Activated CD4-positive, alpha-beta T cell treated with anti-CD3 and anti-CD28 coated beads for 48 hours (primary cell): ENCODE results near the gene NOX3.
"Not testable (repeated sequence)": the region's sequence is repeated elsewhere in the genome, so short reads cannot be mapped to it uniquely, and the experiment has no call there.

ENCODE experiments used
- DNase-seq: peaks from one replicate; pipeline ENCODE4 v3.0.0-alpha.2; 2020

The NOX3 gene, protein sequence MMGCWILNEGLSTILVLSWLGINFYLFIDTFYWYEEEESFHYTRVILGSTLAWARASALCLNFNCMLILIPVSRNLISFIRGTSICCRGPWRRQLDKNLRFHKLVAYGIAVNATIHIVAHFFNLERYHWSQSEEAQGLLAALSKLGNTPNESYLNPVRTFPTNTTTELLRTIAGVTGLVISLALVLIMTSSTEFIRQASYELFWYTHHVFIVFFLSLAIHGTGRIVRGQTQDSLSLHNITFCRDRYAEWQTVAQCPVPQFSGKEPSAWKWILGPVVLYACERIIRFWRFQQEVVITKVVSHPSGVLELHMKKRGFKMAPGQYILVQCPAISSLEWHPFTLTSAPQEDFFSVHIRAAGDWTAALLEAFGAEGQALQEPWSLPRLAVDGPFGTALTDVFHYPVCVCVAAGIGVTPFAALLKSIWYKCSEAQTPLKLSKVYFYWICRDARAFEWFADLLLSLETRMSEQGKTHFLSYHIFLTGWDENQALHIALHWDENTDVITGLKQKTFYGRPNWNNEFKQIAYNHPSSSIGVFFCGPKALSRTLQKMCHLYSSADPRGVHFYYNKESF

DNA sequence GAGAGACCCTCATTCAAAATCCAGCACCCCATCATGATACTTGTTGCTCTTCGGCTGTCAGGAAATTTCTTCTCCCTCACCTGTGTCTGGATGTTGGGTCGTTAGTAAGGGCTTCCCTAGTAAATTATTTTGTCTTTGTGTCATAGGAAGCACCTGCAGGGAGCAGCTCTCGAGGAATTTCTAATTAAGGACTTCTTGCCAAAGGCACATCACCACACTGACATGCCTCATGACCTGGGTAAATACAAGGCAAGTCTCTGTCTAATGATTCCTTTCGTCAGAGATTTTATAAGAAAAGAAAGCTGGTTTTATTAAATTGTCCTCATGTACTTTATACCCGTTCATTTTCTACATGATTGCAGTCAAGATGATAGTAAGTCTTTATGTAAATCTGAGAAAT, at the start of gene NOX3:
Gene NOX3 (minus strand): TSS at position 74 of the 400 bp plus-strand sequence. CDS start 39 bp downstream, at position 35.
- DNase-seq, result no peak

DNA sequence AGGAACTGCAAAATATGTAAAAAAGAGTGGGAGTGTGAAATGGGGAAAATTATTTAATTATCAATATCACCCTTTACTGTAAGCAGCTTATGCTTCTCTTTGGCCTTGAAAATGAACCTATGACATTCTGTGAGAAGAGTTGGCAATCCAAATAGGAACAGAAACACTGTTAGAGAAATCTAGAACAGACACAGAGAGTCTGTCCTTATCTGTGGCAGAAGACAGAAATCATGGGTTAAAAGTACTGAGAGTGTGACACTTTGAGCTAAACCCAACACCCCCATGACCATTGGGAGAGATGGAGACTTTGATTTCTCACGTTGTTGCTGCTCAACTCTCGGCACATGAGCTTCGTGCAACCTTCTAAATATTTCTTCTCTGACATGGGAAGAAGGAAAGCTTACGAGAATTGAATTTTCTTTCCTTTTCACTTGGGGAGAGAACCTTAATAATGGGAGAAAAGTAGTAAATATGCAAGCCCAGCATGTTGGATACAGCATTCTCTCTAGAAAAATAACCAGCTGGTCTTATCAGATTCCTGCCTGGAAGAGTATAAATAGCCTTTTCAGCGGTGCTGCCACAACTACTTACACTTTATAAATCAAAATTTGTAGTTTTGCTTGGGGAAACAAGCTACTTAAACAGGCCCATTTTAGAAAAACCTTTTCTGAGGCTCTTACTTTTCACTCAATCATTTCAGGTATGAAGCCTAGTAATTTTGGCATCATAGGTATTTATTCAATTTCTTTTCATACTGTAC, 49.4 kb upstream of the NOX3 start:
- no peak for DNase-seq

DNA sequence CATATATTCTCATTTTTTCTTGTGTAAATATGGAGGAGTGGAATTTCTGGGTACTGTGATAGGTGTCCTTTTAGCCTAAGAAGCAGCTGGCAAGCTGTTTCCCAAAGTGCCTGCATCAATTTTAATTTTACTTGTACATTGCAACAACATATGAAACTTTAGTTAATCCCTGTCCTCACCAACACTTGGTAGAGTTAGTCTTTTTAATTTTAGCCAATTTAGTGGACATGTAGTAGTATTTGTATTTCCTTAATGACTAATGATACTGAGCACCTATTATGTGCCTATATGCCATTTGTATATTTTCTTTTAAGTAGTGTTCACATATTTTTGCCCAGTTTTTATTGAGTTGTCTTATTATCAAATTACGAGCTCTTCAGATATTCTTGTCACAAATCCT, 46.8 kb upstream of the NOX3 start:
- DNase-seq, result no peak

DNA sequence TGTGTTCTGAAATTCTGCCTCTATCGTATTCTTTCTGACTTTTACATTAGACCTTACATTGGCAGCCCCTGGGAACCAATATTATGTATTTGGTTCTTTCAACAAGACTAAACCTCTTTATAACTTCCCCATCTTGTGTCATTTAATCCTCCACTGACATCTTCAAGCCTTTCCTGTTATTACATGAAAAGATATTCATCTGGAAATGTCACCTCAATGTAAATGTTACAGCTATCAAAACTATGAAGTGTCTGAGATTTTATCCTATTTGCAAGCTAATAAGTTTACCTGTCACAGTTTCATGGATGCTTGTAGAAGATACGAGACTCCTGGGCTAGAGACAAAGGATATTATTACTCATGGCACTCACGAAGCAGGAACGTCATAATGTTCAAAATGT, 43.9 kb upstream of the NOX3 start:
- no peak for DNase-seq

DNA sequence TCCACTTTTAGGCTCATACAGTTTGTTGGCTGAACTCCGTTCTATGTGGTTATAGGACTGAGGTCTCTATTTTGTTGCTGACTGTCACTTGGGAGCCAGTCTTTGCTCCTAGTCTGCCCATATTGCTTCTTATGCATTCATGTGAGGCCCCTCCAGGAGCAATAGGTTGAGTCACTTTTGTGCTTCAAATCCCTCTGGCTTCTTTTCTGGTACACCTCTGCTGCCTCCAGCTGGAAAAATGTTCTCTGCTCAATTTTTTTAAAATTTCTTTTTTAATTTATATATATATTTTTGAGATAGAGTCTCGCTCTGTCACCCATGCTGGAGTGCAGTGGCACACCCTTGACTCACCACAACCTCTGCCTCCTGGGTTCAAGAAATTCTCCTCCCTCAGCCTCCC, 42.7 kb upstream of the NOX3 start:
- DNase-seq, result no peak

DNA sequence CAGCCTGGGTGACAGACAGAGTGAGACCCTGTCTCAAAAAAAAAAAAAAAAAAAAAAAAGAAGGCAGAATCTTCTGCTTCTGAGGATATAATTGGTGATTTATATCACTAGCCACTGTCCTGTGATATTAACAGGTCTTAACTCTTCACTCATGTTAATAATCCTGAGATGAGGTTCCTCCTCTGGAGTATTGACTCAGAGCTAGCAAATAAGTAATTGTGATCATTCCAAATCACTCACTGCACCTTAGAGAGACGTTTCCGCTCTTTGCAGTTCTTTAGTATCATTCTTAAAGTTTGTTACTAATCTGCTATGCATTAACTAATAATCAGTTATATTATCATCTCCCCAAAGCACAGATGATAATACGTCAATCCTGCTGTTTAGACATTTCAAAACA, 41.6 kb upstream of the NOX3 start:
- no peak for DNase-seq

DNA sequence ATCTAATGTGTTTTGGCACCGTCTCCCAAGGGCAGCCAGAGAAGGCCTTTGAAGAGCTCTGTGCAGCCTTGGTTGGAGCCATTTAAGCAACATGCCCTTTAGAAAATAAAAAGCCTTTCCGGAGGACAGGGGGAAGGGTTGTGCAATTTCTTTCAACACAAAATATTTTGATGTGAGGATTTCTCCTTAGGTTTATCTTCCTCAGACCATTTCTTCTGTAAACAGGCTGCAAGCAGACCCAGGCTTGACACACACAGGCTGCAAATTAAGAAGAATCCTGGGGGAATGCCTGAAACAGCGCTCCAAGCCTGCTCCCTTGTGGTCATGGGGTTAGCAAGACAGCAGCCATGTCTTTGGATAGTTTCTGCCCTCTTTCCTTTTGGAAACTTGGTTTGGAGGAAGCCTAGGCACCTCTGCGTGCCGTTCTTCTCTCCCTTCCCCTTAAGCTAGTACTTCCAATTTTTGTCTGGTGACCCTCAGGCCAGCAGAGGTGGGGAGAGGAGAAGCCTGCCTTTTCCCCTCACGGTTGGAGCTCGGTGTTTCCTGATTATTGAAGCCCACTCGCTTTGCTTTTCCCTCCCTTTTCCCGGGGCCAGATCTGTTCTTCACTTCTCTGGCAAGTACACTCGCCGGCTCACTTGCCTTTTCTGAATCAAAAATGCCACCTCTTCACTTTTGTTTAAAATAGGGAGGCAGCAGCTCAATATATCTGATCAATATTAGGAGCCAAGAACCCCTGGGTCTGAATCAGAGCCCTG, 39.6 kb upstream of the NOX3 start:
- no peak for DNase-seq

DNA sequence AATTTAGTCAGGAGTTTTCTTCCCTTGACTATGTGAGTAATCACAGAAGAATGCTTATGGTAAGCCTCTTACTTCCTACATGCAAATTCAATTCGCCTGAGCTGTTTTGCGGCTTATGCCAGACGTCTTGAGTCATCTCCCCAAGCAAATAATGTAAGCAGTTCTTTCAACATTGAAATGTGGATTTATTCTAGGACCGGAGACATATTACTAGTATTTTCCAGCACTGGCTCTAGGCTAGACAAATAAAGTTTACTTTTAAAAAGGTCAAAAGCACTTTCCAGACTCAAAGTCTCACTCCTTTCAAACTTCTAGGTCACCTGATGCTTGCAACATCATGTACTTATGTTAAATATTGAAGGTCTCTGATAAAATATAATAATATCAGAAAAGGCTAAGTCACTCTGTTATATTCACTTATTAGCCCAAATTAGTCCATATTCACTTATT, 38.1 kb upstream of the NOX3 start:
- peak; percentile 47 for DNase-seq

DNA sequence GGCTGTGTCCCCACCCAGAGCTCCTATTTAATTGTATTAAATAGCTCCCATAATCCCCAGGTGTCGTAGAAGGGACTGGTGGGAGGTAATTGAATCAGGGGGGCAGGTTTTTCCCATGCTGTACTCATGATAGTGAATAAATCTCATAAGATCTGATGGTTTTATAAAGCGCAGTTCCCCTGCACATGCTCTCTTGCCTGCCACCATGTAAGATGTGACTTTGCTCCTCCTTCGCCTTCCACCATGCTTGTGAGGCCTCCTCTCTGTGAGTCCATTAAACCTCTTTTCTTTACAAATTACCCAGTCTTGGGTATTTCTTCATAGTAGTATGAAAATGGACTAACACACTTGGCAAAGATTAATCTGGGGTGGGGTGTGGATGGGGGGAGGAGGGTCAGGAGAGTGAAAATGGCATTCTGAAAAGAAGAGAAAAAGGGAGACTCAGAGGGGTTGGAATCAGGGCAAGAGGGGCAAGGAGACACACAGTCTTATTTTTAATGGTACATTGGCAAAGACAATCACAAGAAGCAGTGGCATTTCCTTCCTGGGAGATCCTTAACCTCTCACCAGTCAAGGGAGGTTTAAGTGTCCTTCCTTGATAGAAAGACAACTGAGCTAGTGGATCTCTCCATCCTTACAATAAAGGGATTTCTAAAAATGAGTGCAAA, 37.5 kb upstream of the NOX3 start:
- DNase-seq, result no peak

DNA sequence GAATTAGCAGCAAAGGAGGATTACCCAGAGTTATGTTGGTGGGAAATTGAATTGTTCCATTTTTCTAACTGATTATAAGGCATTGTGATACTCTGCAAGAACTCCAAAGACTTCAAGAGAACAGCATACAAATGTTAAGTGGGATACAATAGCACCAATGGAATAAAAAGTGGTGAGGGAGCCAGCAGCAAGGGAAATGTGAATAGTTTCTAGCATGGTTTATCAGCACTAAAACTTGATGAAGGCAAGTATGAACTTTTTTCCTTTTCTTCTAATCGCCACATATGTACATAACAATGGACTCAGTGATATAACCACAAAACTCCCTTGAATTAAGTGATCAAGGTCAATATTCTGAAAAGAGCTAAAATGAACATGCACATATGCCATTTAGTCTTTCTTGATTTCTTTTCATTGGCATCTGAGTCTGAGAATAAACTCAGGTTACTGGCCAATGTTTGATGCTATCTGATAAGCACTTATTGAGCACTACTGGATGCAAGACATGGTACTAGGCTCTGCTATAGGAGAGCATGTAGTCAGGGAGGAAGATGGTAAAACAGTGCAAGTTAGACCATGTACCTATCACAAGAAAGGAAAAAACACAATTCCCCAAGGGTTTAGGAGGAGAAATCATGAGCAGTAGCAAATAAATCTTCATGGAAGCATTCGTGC, 36.6 kb upstream of the NOX3 start:
- DNase-seq, result no peak

DNA sequence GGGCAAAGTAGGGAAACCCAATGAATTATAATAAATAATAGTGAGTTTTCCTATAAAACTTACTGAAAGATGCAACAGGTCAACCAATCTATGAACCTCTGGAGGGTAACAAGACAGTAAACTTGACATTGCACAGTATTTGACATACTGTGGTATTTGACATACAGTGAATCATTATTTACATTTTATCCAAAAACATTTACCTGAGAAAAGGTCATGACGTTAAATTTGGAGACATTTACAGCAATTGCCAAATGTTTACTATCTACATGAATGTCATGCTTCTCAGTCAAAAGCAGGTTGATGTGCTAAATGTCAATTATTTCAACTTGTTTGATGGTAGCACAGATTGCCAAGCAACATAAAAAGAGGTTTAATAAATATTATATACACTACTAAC, 35.8 kb upstream of the NOX3 start:
- DNase-seq, result no peak

DNA sequence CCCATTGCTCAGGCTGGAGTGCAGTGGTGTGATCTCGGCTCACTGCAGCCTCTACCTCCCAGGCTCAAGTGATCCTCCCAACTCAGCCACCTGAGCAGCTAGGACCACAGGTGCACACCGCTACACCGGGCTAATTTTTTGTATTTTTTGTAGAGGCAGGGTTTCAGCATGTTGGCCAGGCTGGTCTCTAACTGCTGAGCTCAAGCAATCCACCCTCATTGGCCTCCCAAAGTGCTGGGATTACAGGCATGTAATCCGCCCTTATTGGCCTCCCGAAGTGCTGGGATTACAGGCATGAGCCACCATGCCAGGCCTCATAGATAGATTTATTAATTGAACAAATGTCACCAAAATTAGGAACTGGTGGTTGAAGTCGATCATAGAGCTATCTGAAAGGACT, 32.6 kb upstream of the NOX3 start:
- not testable (repeated sequence) for DNase-seq

DNA sequence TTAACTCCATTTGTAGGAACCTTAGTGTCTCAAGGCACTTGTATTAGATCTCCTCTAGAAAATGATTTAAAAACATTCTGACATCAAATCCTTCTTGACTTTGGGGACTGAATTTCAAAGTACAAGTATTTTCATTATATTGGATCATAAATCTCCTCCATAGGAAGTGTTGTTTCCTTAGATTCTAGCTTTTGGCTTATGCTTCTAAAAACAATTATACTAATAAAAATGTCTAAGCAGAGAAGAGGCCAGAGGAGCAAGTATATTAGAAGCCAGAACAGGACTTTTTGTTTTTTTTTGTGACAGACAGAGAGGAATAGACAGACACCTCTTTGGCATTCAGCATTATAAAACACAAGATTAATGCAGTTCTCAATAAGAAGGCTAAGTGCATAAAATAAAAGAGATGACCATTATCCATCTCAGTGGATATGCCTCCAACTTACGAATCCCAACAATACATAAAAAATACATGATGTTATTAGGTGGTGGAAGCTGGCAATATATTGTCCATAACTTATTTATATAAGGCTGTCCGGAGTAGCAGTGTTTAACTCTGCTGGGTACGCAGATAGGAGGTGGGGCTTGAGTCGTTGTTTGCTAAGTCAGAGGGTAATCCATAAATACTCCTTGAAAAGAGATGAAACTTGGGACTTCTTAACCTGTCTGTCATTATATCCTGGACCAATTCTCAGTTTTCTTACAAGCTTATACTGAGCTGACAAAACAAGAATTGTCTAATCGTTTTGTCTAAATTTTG, 31.9 kb upstream of the NOX3 start:
- no peak for DNase-seq

DNA sequence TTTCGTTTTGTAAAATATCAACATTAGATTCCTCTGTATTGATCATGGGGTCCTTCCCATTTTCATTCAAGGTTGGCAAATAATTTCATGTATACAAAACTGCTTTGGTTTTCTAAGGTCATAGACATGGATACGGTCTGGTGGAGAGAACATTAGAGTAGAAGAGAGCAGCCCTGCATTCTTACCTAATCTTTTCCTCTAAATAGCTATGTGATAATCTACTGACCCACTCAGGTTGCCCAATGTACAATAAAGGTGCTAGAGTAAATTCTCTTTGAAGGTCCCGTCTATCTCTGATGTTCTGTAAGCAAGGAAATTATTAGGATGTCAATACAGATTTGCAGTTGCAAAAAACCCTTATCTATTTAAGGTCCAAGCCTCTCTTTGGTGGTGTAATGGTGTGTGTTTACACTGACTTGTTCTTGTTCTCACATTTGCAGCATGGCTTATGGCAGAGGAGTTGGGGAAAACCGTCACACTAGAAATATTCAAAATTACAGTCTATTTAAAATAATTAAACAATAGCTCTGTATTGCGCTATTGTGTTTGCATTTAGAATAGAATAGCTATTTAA, 31.2 kb upstream of the NOX3 start:
- no peak for DNase-seq

DNA sequence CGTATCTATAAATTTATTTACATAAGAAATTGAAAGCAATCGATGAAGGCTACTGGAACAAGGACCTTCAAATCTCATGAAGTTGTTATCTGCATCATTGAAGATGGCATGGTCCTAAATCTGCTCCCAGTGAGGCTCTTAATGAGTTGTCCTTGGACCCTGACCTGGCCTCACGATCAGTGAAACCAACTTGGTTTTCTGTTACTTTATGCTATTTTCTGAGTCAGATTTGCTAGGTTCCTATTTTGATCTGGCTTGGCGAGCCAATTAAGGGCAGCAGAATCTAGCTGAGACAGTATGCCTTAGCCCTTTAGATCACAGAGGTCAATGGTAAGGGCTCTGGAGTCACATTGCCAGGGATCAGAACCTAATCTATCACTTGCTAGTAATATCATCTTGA, 30.1 kb upstream of the NOX3 start:
- no peak for DNase-seq

DNA sequence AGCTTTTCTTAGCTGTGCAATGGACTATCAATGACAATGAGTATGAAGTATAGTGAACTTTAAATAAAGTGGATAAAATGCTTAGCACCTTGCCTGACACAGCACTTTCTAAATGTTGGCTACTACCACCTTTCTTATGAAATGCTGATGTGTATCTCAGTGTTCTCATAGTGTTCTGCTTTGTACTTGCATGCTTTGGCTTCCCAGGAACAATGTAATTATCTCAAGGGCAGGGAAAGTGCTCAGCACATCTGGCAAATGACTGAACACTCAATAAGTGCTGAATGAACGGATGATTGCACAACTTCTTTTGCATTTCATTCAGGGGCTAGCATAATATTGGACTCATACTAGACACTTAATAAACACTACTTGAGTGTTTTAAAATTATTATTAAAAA, 28.2 kb upstream of the NOX3 start:
- no peak for DNase-seq

DNA sequence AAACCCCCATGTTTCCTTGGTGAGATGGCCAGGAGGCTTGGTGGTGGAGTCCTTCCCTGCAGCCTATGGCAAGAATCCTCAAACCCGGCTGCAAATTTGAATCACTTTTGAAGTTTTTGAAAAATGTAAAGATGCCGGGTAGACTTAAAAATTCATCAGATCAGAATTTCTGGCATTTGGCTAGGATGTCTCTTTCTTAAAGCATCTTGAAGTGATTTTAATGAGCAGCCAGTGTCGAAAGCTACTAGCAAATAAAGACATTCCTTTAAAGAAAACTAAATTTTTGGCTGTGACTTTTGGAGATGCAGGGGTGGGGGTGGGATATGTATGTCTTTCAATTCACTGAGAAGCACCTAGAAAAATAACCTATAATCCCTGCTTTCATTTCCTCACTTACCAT, 25.6 kb upstream of the NOX3 start:
- DNase-seq, result no peak

DNA sequence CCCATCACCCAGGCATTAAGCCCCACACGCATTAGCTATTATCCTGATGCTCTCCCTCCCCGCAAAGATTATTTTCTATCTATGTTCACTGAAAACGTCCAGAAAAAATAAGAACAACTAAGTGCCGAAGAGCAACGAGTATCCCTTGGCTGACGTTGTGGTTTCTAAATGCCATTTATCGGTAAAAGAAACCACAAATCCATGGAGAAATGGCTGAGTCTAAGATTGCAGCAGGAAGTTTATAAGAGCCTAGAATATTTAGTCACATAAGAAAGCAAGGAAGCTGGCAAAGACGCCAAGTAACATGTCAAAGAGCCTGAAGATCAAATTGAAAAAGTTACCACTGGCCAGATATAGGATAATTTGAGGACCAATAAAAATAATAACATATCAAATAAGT, 18.1 kb upstream of the NOX3 start:
- DNase-seq, result no peak

DNA sequence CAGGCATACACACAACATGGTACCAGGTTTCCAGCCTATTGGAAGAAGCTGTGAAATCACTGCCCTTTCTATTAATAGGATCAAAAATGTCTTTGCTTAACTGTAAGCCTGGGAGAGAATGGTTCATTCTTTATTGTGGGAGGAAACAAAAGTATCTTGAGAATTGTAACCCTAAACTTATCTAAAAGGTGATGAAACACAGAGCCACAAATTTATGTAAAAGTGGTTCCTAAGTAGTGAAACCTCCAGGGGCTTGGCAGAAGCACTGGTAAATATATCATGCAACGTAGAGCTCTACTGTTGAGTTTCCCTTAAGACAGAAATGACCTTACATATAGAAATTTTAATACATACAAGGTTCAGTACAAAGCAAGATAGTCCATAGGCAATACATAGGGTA, 17.2 kb upstream of the NOX3 start:
- no peak for DNase-seq

DNA sequence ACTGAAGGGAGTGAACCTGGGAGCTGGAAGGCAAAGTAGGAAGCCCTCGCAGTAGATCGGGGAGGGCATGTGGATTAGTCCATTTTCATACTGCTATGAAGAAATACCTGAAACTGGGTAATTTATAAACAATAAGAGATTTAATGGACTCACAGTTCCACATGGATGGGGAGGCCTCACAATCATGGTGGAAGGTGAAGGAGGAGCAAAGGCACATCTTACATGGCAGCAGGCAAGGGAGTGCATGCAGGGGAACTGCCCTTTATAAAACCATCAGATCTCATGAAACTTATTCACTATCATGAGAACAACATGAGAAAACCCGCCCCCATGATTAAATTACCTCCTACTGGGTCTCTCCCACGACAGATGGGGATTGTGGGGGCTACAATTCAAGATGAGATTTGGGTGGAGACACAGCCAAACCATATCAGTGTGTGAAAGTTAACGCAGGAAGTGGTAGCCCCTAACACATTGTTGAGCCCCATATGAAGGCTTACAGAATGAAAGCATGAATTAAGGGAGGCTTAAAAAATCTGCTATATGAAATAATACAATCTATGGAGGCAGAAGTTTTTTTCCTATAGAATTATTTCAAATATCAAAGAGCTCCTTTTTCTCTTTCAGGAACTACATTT, 15.5 kb upstream of the NOX3 start:
- DNase-seq, result not testable (repeated sequence)
